ENCODE measurements around the gene PNCK.

- TF ChIP-seq POLR2A (IDR thresholded peaks at IDR 0.05) = no peak
- TF ChIP-seq, protein P1, sequence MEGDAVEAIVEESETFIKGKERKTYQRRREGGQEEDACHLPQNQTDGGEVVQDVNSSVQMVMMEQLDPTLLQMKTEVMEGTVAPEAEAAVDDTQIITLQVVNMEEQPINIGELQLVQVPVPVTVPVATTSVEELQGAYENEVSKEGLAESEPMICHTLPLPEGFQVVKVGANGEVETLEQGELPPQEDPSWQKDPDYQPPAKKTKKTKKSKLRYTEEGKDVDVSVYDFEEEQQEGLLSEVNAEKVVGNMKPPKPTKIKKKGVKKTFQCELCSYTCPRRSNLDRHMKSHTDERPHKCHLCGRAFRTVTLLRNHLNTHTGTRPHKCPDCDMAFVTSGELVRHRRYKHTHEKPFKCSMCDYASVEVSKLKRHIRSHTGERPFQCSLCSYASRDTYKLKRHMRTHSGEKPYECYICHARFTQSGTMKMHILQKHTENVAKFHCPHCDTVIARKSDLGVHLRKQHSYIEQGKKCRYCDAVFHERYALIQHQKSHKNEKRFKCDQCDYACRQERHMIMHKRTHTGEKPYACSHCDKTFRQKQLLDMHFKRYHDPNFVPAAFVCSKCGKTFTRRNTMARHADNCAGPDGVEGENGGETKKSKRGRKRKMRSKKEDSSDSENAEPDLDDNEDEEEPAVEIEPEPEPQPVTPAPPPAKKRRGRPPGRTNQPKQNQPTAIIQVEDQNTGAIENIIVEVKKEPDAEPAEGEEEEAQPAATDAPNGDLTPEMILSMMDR (IDR thresholded peaks at IDR 0.05) = no peak
Observed at GRCh38 chrX:153631346-153631745, 42.3 kb downstream of the PNCK start.

Measured in adrenal gland (tissue), 5 donors.